ENCODE results near the gene TENT5A.

The TENT5A gene

GRCh38 chr6:81785377-81785776, 32.9 kb upstream of the TENT5A start:
- TF ChIP-seq ZNF70 (CRISPR knock-in tag; IDR thresholded peaks at IDR 0.05) (no peak), ZNF8 (CRISPR knock-in tag; IDR thresholded peaks at IDR 0.05) (no peak), RARB (CRISPR knock-in tag; IDR thresholded peaks at IDR 0.05) (no peak), CSDC2 (CRISPR knock-in tag; IDR thresholded peaks at IDR 0.05) (no peak), PPARA (CRISPR knock-in tag; IDR thresholded peaks at IDR 0.05; ENCODE audit: borderline replicate concordance) (no peak), ZNF565 (CRISPR knock-in tag; conservative IDR thresholded peaks at IDR 0.05; ENCODE audit: low read depth) (no peak), ISL1 (CRISPR knock-in tag; IDR thresholded peaks at IDR 0.05) (no peak), TSHZ2 (CRISPR knock-in tag; IDR thresholded peaks at IDR 0.05) (no peak), GLIS3 (CRISPR knock-in tag; IDR thresholded peaks at IDR 0.05) (no peak), BACH2 (CRISPR knock-in tag; IDR thresholded peaks at IDR 0.05; ENCODE audit: borderline replicate concordance) (no peak), ZFP30 (CRISPR knock-in tag; IDR thresholded peaks at IDR 0.05) (no peak), OSR1 (CRISPR knock-in tag; IDR thresholded peaks at IDR 0.05) (no peak), ARNTL (CRISPR knock-in tag; IDR thresholded peaks at IDR 0.05; ENCODE audit: borderline replicate concordance, low read depth) (no peak)
- TF ChIP-seq, protein P1, sequence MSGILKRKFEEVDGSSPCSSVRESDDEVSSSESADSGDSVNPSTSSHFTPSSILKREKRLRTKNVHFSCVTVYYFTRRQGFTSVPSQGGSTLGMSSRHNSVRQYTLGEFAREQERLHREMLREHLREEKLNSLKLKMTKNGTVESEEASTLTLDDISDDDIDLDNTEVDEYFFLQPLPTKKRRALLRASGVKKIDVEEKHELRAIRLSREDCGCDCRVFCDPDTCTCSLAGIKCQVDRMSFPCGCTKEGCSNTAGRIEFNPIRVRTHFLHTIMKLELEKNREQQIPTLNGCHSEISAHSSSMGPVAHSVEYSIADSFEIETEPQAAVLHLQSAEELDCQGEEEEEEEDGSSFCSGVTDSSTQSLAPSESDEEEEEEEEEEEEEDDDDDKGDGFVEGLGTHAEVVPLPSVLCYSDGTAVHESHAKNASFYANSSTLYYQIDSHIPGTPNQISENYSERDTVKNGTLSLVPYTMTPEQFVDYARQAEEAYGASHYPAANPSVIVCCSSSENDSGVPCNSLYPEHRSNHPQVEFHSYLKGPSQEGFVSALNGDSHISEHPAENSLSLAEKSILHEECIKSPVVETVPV (CRISPR knock-in tag; IDR thresholded peaks at IDR 0.05), result no peak
- TF ChIP-seq, protein P2, sequence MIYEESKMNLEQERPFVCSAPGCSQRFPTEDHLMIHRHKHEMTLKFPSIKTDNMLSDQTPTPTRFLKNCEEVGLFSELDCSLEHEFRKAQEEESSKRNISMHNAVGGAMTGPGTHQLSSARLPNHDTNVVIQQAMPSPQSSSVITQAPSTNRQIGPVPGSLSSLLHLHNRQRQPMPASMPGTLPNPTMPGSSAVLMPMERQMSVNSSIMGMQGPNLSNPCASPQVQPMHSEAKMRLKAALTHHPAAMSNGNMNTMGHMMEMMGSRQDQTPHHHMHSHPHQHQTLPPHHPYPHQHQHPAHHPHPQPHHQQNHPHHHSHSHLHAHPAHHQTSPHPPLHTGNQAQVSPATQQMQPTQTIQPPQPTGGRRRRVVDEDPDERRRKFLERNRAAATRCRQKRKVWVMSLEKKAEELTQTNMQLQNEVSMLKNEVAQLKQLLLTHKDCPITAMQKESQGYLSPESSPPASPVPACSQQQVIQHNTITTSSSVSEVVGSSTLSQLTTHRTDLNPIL (CRISPR knock-in tag; IDR thresholded peaks at IDR 0.05; ENCODE audit: low read depth), result no peak
- ATAC-seq, result no peak

DNA sequence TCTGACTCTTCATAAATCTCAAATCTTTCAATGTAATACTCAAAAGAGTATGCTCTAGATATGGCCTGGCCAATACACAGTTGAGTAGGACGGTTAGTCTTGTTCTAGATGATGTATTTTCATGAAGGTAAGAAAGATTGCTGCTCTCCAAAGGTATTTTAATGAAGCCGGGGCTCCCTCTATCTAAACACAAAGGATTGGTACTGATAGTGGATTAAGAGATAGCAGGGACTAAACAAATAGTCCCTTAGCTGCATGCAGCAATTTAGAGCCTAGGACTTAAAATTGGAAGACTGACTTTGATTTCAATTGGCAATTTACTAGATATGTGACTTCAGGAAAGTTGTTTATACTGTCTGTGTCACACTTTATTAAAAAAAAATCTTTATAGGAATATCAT, 31.4 kb upstream of the TENT5A start:
- no peak for ATAC-seq
- no peak for TF ChIP-seq ZNF8 (CRISPR knock-in tag; IDR thresholded peaks at IDR 0.05)
- no peak for TF ChIP-seq ZNF565 (CRISPR knock-in tag; conservative IDR thresholded peaks at IDR 0.05; ENCODE audit: low read depth)
- TF ChIP-seq SNAI2 (CRISPR knock-in tag; IDR thresholded peaks at IDR 0.05), result no peak
- no peak for TF ChIP-seq ZC3H10 (CRISPR knock-in tag; IDR thresholded peaks at IDR 0.05)
- no peak for TF ChIP-seq CSDC2 (CRISPR knock-in tag; IDR thresholded peaks at IDR 0.05)
- no peak for TF ChIP-seq BACH2 (CRISPR knock-in tag; IDR thresholded peaks at IDR 0.05; ENCODE audit: borderline replicate concordance)
- no peak for TF ChIP-seq OSR1 (CRISPR knock-in tag; IDR thresholded peaks at IDR 0.05)

- ATAC-seq, result no peak
- TF ChIP-seq, protein P2 (CRISPR knock-in tag; IDR thresholded peaks at IDR 0.05; ENCODE audit: low read depth), result no peak
- TF ChIP-seq GLIS3 (CRISPR knock-in tag; IDR thresholded peaks at IDR 0.05) (no peak), ZC3H10 (CRISPR knock-in tag; IDR thresholded peaks at IDR 0.05) (no peak), TSHZ2 (CRISPR knock-in tag; IDR thresholded peaks at IDR 0.05) (no peak)
- TF ChIP-seq, protein P3, sequence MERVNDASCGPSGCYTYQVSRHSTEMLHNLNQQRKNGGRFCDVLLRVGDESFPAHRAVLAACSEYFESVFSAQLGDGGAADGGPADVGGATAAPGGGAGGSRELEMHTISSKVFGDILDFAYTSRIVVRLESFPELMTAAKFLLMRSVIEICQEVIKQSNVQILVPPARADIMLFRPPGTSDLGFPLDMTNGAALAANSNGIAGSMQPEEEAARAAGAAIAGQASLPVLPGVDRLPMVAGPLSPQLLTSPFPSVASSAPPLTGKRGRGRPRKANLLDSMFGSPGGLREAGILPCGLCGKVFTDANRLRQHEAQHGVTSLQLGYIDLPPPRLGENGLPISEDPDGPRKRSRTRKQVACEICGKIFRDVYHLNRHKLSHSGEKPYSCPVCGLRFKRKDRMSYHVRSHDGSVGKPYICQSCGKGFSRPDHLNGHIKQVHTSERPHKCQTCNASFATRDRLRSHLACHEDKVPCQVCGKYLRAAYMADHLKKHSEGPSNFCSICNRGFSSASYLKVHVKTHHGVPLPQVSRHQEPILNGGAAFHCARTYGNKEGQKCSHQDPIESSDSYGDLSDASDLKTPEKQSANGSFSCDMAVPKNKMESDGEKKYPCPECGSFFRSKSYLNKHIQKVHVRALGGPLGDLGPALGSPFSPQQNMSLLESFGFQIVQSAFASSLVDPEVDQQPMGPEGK (CRISPR knock-in tag; IDR thresholded peaks at IDR 0.05; ENCODE audit: borderline replicate concordance), result no peak
Measured at GRCh38 chr6:81781624-81782023, 29.1 kb upstream of the TENT5A start.
